ENCODE measurements around the gene FAM13C. TPM values are rescaled to one million over a fixed set of nuclear protein-coding genes. Genes with fewer than 3 reads are reported as not detected.
"Not testable (repeated sequence)": the region's sequence is repeated elsewhere in the genome, so short reads cannot be mapped to it uniquely, and the experiment has no call there.

Gene FAM13C
- total RNA-seq, 1 donor from 2014 or later: 5.9 TPM

DNA sequence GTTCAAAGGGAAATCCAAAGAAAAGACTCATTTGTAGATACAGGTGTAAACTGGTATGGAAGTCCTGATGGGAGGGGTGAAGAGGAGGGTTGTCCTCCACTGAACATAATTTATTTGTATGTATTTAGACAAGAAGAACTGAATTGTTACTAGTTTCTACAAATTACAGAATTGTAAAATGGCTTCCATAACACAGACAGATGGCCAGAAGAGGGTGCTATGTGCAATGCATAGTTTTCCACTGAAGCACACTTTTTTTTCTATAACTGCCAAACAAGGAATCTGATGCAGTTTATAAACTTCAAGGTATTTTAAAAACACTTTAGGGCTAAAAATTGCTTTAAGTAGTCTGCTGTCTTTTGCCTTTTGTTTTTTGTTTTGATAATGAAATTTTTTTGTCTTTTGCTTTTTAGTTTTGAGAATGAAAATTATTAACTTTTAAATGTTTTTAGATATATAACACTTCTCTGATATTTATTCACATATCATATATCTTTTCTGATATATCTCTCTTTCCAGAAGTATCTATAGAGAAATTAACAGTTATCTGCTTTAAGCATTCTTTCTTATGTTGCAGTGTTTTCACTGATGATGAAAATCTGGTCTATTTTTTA lies 127.4 kb downstream of the FAM13C start:
- no peak overlapping the region for H3K27ac Mint-ChIP-seq
- H3K36me3 Mint-ChIP-seq (ENCODE audit: insufficient read depth): peaks cover 4% of the 10 kb centered on the region
- TF ChIP-seq, protein P1, sequence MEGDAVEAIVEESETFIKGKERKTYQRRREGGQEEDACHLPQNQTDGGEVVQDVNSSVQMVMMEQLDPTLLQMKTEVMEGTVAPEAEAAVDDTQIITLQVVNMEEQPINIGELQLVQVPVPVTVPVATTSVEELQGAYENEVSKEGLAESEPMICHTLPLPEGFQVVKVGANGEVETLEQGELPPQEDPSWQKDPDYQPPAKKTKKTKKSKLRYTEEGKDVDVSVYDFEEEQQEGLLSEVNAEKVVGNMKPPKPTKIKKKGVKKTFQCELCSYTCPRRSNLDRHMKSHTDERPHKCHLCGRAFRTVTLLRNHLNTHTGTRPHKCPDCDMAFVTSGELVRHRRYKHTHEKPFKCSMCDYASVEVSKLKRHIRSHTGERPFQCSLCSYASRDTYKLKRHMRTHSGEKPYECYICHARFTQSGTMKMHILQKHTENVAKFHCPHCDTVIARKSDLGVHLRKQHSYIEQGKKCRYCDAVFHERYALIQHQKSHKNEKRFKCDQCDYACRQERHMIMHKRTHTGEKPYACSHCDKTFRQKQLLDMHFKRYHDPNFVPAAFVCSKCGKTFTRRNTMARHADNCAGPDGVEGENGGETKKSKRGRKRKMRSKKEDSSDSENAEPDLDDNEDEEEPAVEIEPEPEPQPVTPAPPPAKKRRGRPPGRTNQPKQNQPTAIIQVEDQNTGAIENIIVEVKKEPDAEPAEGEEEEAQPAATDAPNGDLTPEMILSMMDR (IDR thresholded peaks at IDR 0.05; ENCODE audit: unreplicated experiment): peak; percentile 73
- peaks cover 2% of the 10 kb centered on the region for H3K4me1 Mint-ChIP-seq (ENCODE audit: low read depth)
- H3K27me3 Mint-ChIP-seq: no peaks in the 10 kb centered on the region
- no peak overlapping the region for H3K4me3 Mint-ChIP-seq (ENCODE audit: low read depth)
- peaks cover 5% of the 10 kb centered on the region for H3K9me3 Mint-ChIP-seq (ENCODE audit: low read depth)
- no peak for DNase-seq (ENCODE audit: low spot score, unreplicated experiment)

DNA sequence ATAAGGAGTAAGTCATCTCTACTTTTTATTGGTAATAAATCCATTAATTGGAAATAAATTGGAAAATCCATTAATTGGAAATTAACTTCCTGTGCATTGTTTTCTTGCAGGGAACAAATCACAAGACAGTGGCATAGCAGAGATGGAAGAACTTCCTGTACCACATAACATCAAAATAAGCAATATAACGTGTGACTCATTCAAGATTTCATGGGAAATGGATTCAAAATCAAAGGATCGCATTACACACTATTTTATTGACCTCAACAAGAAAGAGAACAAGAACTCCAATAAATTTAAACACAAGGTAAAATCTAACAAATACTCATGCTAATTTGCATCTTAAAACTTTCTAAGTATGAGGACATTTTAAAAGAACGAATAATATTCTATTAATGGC lies 128.2 kb downstream of the FAM13C start:
- DNase-seq (ENCODE audit: low spot score, unreplicated experiment): no peak
- peaks cover 2% of the 10 kb centered on the region for H3K4me1 Mint-ChIP-seq (ENCODE audit: low read depth)
- no peak overlapping the region for H3K27ac Mint-ChIP-seq
- peaks cover 4% of the 10 kb centered on the region for H3K36me3 Mint-ChIP-seq (ENCODE audit: insufficient read depth)
- no peak overlapping the region for H3K4me3 Mint-ChIP-seq (ENCODE audit: low read depth)
- H3K9me3 Mint-ChIP-seq (ENCODE audit: low read depth): peaks cover 5% of the 10 kb centered on the region
- H3K27me3 Mint-ChIP-seq: no peaks in the 10 kb centered on the region
- TF ChIP-seq, protein P1 (IDR thresholded peaks at IDR 0.05; ENCODE audit: unreplicated experiment): no peak

DNA sequence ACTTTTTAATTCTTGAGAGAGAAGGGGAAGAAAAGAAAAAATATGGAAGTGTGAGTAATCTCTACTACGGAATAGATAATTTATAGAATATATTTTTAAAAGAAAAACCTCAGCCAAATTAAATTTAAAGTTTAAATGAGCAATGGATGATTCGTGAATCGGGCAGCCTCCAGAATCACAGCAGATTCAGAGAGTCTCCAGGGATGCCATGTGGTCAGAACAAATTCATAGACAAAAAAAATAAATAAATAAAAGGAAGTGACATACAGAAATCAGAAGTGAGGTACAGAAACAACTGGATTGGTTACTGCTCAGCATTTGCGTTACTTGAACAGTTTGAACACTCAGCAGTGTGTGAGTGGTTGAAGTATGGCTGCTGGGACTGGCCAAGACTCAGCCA lies 132.9 kb downstream of the FAM13C start:
- no peaks in the 10 kb centered on the region for H3K4me1 Mint-ChIP-seq (ENCODE audit: low read depth)
- DNase-seq (ENCODE audit: low spot score, unreplicated experiment): no peak
- H3K27me3 Mint-ChIP-seq: no peaks in the 10 kb centered on the region
- H3K27ac Mint-ChIP-seq: no peak overlapping the region
- no peaks in the 10 kb centered on the region for H3K9me3 Mint-ChIP-seq (ENCODE audit: low read depth)
- no peak overlapping the region for H3K4me3 Mint-ChIP-seq (ENCODE audit: low read depth)
- no peaks in the 10 kb centered on the region for H3K36me3 Mint-ChIP-seq (ENCODE audit: insufficient read depth)
- TF ChIP-seq, protein P1 (IDR thresholded peaks at IDR 0.05; ENCODE audit: unreplicated experiment): no peak

DNA sequence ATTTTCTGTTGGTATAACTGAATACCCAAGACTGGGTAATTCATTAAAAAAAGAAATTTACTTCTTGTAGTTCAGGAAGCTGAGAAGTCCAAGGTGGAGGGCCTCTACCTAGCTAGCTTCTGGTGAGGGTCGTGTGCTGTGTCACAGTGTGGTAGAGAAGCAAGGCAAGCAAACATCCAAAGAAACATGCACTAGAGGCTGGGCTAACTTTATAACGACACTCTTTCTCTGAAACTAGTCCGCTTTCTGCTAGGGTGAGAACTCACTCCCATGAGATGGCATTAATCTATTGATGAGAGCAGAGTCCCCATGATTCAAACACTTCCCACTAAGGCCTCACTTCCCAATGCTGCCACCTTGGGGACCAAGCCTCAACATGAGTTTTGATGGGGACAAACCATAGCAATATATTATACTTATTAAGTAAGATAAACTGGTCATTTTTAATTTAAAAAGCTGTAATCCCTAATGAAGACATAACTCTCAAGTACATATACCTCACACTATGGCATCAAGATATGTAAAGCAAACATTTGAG lies 135.1 kb downstream of the FAM13C start:
- H3K4me1 Mint-ChIP-seq (ENCODE audit: low read depth): peaks cover 3% of the 10 kb centered on the region
- TF ChIP-seq, protein P1 (IDR thresholded peaks at IDR 0.05; ENCODE audit: unreplicated experiment): no peak
- H3K9me3 Mint-ChIP-seq (ENCODE audit: low read depth): no peaks in the 10 kb centered on the region
- no peak overlapping the region for H3K4me3 Mint-ChIP-seq (ENCODE audit: low read depth)
- H3K27ac Mint-ChIP-seq: no peak overlapping the region
- H3K27me3 Mint-ChIP-seq: no peaks in the 10 kb centered on the region
- DNase-seq (ENCODE audit: low spot score, unreplicated experiment): no peak
- H3K36me3 Mint-ChIP-seq (ENCODE audit: insufficient read depth): no peaks in the 10 kb centered on the region

DNA sequence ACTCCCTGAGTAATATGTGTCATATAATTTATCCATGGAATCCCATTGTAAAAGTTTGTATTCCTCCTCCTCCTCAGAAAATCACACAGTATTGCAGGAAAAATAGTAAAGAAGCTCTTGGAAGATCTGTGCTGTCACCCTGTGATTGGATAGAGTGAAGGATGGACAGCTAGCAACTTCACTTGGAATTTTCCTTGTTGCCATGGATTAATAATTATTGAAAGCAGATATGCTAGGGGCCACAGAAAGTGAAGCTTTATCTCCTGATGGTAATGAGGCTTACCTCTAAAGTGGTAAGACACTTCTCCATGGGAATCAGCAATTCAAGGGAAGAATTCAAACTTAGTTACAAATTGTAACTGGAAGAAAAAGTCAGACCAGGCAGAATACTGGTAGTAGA lies 137.1 kb downstream of the FAM13C start:
- TF ChIP-seq, protein P1 (IDR thresholded peaks at IDR 0.05; ENCODE audit: unreplicated experiment): no peak
- Mint-ChIP-seq H3K27ac (no peak overlapping the region), H3K4me1 (ENCODE audit: low read depth) (peaks cover 3% of the 10 kb centered on the region), H3K27me3 (no peaks in the 10 kb centered on the region), H3K9me3 (ENCODE audit: low read depth) (no peaks in the 10 kb centered on the region), H3K4me3 (ENCODE audit: low read depth) (no peak overlapping the region), H3K36me3 (ENCODE audit: insufficient read depth) (no peaks in the 10 kb centered on the region)
- no peak for DNase-seq (ENCODE audit: low spot score, unreplicated experiment)

DNA sequence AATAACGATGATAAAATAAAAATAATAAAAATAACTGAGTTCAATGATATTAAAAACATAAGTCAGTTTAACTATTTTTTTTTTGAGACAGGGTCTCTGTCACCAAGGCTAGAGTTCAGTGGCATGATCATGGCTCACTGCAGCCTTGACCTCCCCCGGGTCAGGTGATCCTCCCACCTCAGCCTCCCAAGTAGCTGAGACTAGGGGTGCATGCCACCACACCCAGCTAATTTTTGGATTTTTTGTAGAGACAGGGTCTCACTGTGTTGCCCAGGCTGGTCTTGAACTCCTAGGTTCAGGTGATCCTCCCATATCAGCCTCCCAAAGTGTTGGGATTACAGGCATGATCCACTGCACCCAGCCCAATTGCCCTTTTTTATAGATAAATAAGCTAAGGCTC lies 138.8 kb downstream of the FAM13C start:
- not testable (repeated sequence) for H3K4me1 Mint-ChIP-seq (ENCODE audit: low read depth); H3K9me3 Mint-ChIP-seq (ENCODE audit: low read depth); H3K36me3 Mint-ChIP-seq (ENCODE audit: insufficient read depth); H3K27me3 Mint-ChIP-seq; H3K4me3 Mint-ChIP-seq (ENCODE audit: low read depth); DNase-seq (ENCODE audit: low spot score, unreplicated experiment); H3K27ac Mint-ChIP-seq
